WTC11 (cell line): ENCODE data around the gene MACROD2. TPM values are rescaled to one million over a fixed set of nuclear protein-coding genes. Genes with fewer than 3 reads are reported as not detected.

Experiments
- ATAC-seq: fragments of 200-7000 bp; cut with Tn5 transposase; 2 replicates; pipeline ENCODE4 v1.10.0; 2021; ENCODE audit warnings: mild to moderate bottlenecking, moderate library complexity
- CTCF ChIA-PET: fragments of 300-600 bp; sonication (Branson Sonifier 250); formaldehyde crosslinking; loops from one replicate; lab custom pipeline; 2021; ENCODE audit warnings: antibody characterized with exemption; lab: Charles Lee
- POLR2A ChIA-PET: fragments of 350-600 bp; sonication (Branson Sonifier 250); formaldehyde crosslinking; loops from one replicate; lab custom pipeline; 2021; ENCODE audit warnings: antibody characterized with exemption; lab: Charles Lee
- DNase-seq: peaks from one replicate; pipeline ENCODE4 v3.0.0; 2021; ENCODE audit warnings: low spot score
- H3K27ac Mint-ChIP-seq: 2 replicates; pipeline ENCODE4 v1.8.0; 2021; ENCODE audit warnings: mixed read lengths
- H3K27me3 Mint-ChIP-seq: 2 replicates; pipeline ENCODE4 v1.8.0; 2021; ENCODE audit warnings: low read depth, mild to moderate bottlenecking, moderate library complexity, mixed read lengths
- H3K36me3 Mint-ChIP-seq: 2 replicates; pipeline ENCODE4 v1.8.0; 2021; ENCODE audit warnings: mixed read lengths
- H3K4me1 Mint-ChIP-seq: 2 replicates; pipeline ENCODE4 v1.8.0; 2022; ENCODE audit warnings: mixed read lengths
- H3K4me3 Mint-ChIP-seq: 2 replicates; pipeline ENCODE4 v1.8.0; 2021; ENCODE audit warnings: mild to moderate bottlenecking, moderate library complexity, mixed read lengths
- H3K9me3 Mint-ChIP-seq: 2 replicates; pipeline ENCODE4 v1.8.0; 2021; ENCODE audit warnings: mixed read lengths
- AR ChIP-seq: fragments of 250-450 bp; sonication (Bioruptor Pico); IDR thresholded peaks from 2 replicates; pipeline ENCODE4 v1.9.0; 2021; ENCODE audit warnings: mild to moderate bottlenecking
- ATF2 ChIP-seq: sonication (generic); formaldehyde crosslinking; IDR thresholded peaks from 2 replicates; pipeline ENCODE4 v1.8.1; 2022; ENCODE audit warnings: low read depth, missing genetic modification reagents, borderline replicate concordance
- CDX4 ChIP-seq: fragments of 250-450 bp; sonication (Bioruptor Pico); IDR thresholded peaks from 2 replicates; pipeline ENCODE4 v1.9.0; 2021; ENCODE audit warnings: moderate library complexity, mild to moderate bottlenecking, inconsistent platforms, borderline replicate concordance
- ETV6 ChIP-seq: sonication (generic); formaldehyde crosslinking; IDR thresholded peaks from 2 replicates; pipeline ENCODE4 v1.8.1; 2022; ENCODE audit warnings: mild to moderate bottlenecking, missing genetic modification reagents
- FOXP4 ChIP-seq: sonication (generic); formaldehyde crosslinking; IDR thresholded peaks from 2 replicates; pipeline ENCODE4 v1.8.0; 2022; ENCODE audit warnings: mild to moderate bottlenecking, missing genetic modification reagents
- GTF2I ChIP-seq: fragments of 250-450 bp; sonication (Bioruptor Pico); conservative IDR thresholded peaks from 2 replicates; pipeline ENCODE4 v1.4.0; 2021; ENCODE audit warnings: mild to moderate bottlenecking
- HMGA2 ChIP-seq: fragments of 250-450 bp; sonication (Bioruptor Pico); IDR thresholded peaks from 2 replicates; pipeline ENCODE4 v1.4.0; 2021; ENCODE audit warnings: mild to moderate bottlenecking, moderate library complexity
- NR1H2 ChIP-seq: sonication (generic); formaldehyde crosslinking; IDR thresholded peaks from 2 replicates; pipeline ENCODE4 v1.9.0; 2021; ENCODE audit warnings: mild to moderate bottlenecking, moderate library complexity, missing genetic modification reagents
- PRDM15 ChIP-seq: sonication (generic); formaldehyde crosslinking; IDR thresholded peaks from 2 replicates; pipeline ENCODE4 v1.8.0; 2022; ENCODE audit warnings: missing genetic modification reagents
- TEAD4 ChIP-seq: sonication (generic); formaldehyde crosslinking; IDR thresholded peaks from 2 replicates; pipeline ENCODE4 v1.8.0; 2022; ENCODE audit warnings: mild to moderate bottlenecking, missing genetic modification reagents
- ZBTB21 ChIP-seq: sonication (generic); formaldehyde crosslinking; IDR thresholded peaks from 2 replicates; pipeline ENCODE4 v1.8.1; 2023; ENCODE audit warnings: mild to moderate bottlenecking, missing genetic modification reagents, borderline replicate concordance
- ZBTB43 ChIP-seq: sonication (generic); formaldehyde crosslinking; IDR thresholded peaks from 2 replicates; pipeline ENCODE4 v1.8.1; 2023; ENCODE audit warnings: mild to moderate bottlenecking, missing genetic modification reagents
- ZNF121 ChIP-seq: sonication (generic); formaldehyde crosslinking; IDR thresholded peaks from 2 replicates; pipeline ENCODE4 v1.8.0; 2023; ENCODE audit warnings: missing genetic modification reagents
- ZNF138 ChIP-seq: sonication (generic); formaldehyde crosslinking; conservative IDR thresholded peaks from 2 replicates; pipeline ENCODE4 v1.8.1; 2022; ENCODE audit warnings: mild to moderate bottlenecking, moderate library complexity, missing genetic modification reagents
- ZNF219 ChIP-seq: sonication (generic); formaldehyde crosslinking; IDR thresholded peaks from 2 replicates; pipeline ENCODE4 v1.8.0; 2023; ENCODE audit warnings: missing genetic modification reagents, mild to moderate bottlenecking, borderline replicate concordance
- ZNF416 ChIP-seq: fragments of 250-450 bp; sonication (Bioruptor Pico); IDR thresholded peaks from 2 replicates; pipeline ENCODE4 v1.9.0; 2021; ENCODE audit warnings: mild to moderate bottlenecking, inconsistent platforms
- ZNF423 ChIP-seq: fragments of 250-450 bp; sonication (Bioruptor Pico); IDR thresholded peaks from 2 replicates; pipeline ENCODE4 v2.1.2; 2022; ENCODE audit warnings: mild to moderate bottlenecking, moderate library complexity
- ZNF425 ChIP-seq: fragments of 250-450 bp; sonication (Bioruptor Pico); conservative IDR thresholded peaks from 2 replicates; pipeline ENCODE4 v1.9.0; 2021; ENCODE audit warnings: mild to moderate bottlenecking
- total RNA-seq: library from RNA; stranded (reverse); gene quantifications from 3 replicates; pipeline ENCODE4 v1.2.3, GENCODE V29; 2021

Gene MACROD2
- total RNA-seq, 1 experiment from 2014 or later, result 4.1 TPM

GRCh38 chr20:14647016-14647415, 651.7 kb downstream of the MACROD2 start:
- DNase-seq, result no peak
- H3K27ac Mint-ChIP-seq, result no peak overlapping the region
- ChIA-PET POLR2A (no interaction called here), CTCF (no interaction called here)
- peaks cover 3% of the 10 kb centered on the region for H3K4me1 Mint-ChIP-seq
- ATAC-seq, result no peak
- H3K9me3 Mint-ChIP-seq, result peaks cover 6% of the 10 kb centered on the region
- no peak overlapping the region for H3K4me3 Mint-ChIP-seq
- peaks cover 6% of the 10 kb centered on the region for H3K36me3 Mint-ChIP-seq
- 0 out of 2 replicates have a peak, but pooled peaks cover 4% of the 10 kb centered on the region for H3K27me3 Mint-ChIP-seq
- no peak for TF ChIP-seq ATF2 (CRISPR knock-in tag)
- no peak for TF ChIP-seq ZNF219
- TF ChIP-seq CDX4 (CRISPR knock-in tag), result no peak
- no peak for TF ChIP-seq ZNF416 (CRISPR knock-in tag)
- no peak for TF ChIP-seq ETV6 (CRISPR knock-in tag)
- no peak for TF ChIP-seq PRDM15 (CRISPR knock-in tag)
- no peak for TF ChIP-seq FOXP4
- TF ChIP-seq ZNF425 (CRISPR knock-in tag), result no peak
- no peak for TF ChIP-seq ZNF121
- TF ChIP-seq AR (CRISPR knock-in tag), result no peak
- TF ChIP-seq ZNF138 (CRISPR knock-in tag), result no peak
- TF ChIP-seq ZNF423, result no peak
- no peak for TF ChIP-seq GTF2I (CRISPR knock-in tag)
- TF ChIP-seq TEAD4, result no peak
- no peak for TF ChIP-seq ZBTB43 (CRISPR knock-in tag)
- no peak for TF ChIP-seq NR1H2
- no peak for TF ChIP-seq HMGA2 (CRISPR knock-in tag)
- TF ChIP-seq ZBTB21 (CRISPR knock-in tag), result no peak
